ENCODE results near the gene RILPL2. TPM values are rescaled to one million over a fixed set of nuclear protein-coding genes. Genes with fewer than 3 reads are reported as not detected.

RILPL2 gene
- total and polyA plus RNA-seq, 4 donors = 1.8 to 2.1 (median 2.0) TPM

- H3K4me1 ChIP-seq (ENCODE audit: control insufficient read depth in 4 of 4, insufficient read depth in 4 of 4, low read length in 3 of 4) = peaks cover 3 to 20% (median 11%) of the 10 kb centered on the region in 4 donors
- no peak overlapping the region for H3K27ac ChIP-seq (ENCODE audit: low read depth in 1 of 2, low read length in 2 of 2)
- no peaks in the 10 kb centered on the region for H3K27me3 ChIP-seq (ENCODE audit: control insufficient read depth in 4 of 4, insufficient read depth in 4 of 4, low read length in 3 of 4)
- DNase-seq (ENCODE audit: low spot score) = no peak
- WGBS = 91% methylated on average over 4 of the region's 4 CpGs
- TF ChIP-seq MAX (IDR thresholded peaks at IDR 0.05) (no peak), ATF3 (IDR thresholded peaks at IDR 0.05) (no peak), TAF1 (conservative IDR thresholded peaks at IDR 0.05) (no peak), RXRA (IDR thresholded peaks at IDR 0.05) (no peak), HNF4G (IDR thresholded peaks at IDR 0.05) (no peak), EGR1 (IDR thresholded peaks at IDR 0.05; ENCODE audit: low read depth in 2 of 2) (no peak), ZBTB33 (IDR thresholded peaks at IDR 0.05) (no peak), NR2F2 (IDR thresholded peaks at IDR 0.05) (no peak), RAD21 (IDR thresholded peaks at IDR 0.05) (no peak), HNF4A (conservative IDR thresholded peaks at IDR 0.05) (no peak), GABPA (IDR thresholded peaks at IDR 0.05 in 1 of 2, conservative IDR thresholded peaks at IDR 0.05 in 1 of 2) (no peak), FOXA2 (IDR thresholded peaks at IDR 0.05) (no peak), YY1 (IDR thresholded peaks at IDR 0.05) (no peak)
- TF ChIP-seq, protein P1, sequence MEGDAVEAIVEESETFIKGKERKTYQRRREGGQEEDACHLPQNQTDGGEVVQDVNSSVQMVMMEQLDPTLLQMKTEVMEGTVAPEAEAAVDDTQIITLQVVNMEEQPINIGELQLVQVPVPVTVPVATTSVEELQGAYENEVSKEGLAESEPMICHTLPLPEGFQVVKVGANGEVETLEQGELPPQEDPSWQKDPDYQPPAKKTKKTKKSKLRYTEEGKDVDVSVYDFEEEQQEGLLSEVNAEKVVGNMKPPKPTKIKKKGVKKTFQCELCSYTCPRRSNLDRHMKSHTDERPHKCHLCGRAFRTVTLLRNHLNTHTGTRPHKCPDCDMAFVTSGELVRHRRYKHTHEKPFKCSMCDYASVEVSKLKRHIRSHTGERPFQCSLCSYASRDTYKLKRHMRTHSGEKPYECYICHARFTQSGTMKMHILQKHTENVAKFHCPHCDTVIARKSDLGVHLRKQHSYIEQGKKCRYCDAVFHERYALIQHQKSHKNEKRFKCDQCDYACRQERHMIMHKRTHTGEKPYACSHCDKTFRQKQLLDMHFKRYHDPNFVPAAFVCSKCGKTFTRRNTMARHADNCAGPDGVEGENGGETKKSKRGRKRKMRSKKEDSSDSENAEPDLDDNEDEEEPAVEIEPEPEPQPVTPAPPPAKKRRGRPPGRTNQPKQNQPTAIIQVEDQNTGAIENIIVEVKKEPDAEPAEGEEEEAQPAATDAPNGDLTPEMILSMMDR (IDR thresholded peaks at IDR 0.05; ENCODE audit: low read depth, low read length, missing input control) = no peak
- no peaks in the 10 kb centered on the region for H3K36me3 ChIP-seq (ENCODE audit: control insufficient read depth in 4 of 4, insufficient read depth in 3 of 4, low read depth in 1 of 4, low read length in 3 of 4)
- H3K9me3 ChIP-seq (ENCODE audit: control insufficient read depth in 4 of 4, low read length in 3 of 4) = no peaks in the 10 kb centered on the region
- no peak overlapping the region for H3K4me3 ChIP-seq (ENCODE audit: low read depth in 1 of 3, low read length in 3 of 3)
- no peak overlapping the region for H3K9ac ChIP-seq (ENCODE audit: low read depth in 1 of 2, low read length in 2 of 2)
Measured at GRCh38 chr12:123367511-123367910, 69.0 kb downstream of the RILPL2 start.

Other genes starting within 250 kb of the RILPL2 start
- 10 to 100 TPM; 49.8 to 51.0 TPM for gene MPHOSPH9, start 203.5 kb downstream of the RILPL2 start, total RNA-seq
- 10 to 100 TPM in 1 of 2 donors, 1 to 10 TPM in 1; 4.9 to 15.6 TPM for gene MPHOSPH9, start 203.5 kb downstream of the RILPL2 start, polyA plus RNA-seq
- 10 to 100 TPM in 1 of 2 donors, 1 to 10 TPM in 1; 9.5 to 15.2 TPM for gene MTRFR, start 203.2 kb downstream of the RILPL2 start, total RNA-seq
- gene MTRFR, start 203.2 kb downstream of the RILPL2 start, polyA plus RNA-seq = 10 to 100 TPM in 1 of 2 donors, 1 to 10 TPM in 1; 5.7 to 12.6 TPM
- gene CDK2AP1, start 164.8 kb downstream of the RILPL2 start, total RNA-seq = 10 to 100 TPM; 16.1 to 26.2 TPM
- gene CDK2AP1, start 164.8 kb downstream of the RILPL2 start, polyA plus RNA-seq = 10 to 100 TPM; 19.0 to 32.2 TPM
- gene SBNO1, start 71.8 kb downstream of the RILPL2 start, total RNA-seq = 10 to 100 TPM; 13.1 to 19.8 TPM
- 1 to 10 TPM; 4.0 to 7.8 TPM for gene SBNO1, start 71.8 kb downstream of the RILPL2 start, polyA plus RNA-seq
- 10 to 100 TPM; 13.8 to 49.0 TPM for gene KMT5A, start 52.6 kb downstream of the RILPL2 start, total RNA-seq
- gene KMT5A, start 52.6 kb downstream of the RILPL2 start, polyA plus RNA-seq = 10 to 100 TPM in 1 of 2 donors, 1 to 10 TPM in 1; 4.7 to 10.1 TPM
- 10 to 100 TPM in 1 of 2 donors, 1 to 10 TPM in 1; 9.0 to 12.7 TPM for gene SNRNP35, start 21.5 kb upstream of the RILPL2 start, total RNA-seq
- gene SNRNP35, start 21.5 kb upstream of the RILPL2 start, polyA plus RNA-seq = 10 to 100 TPM in 1 of 2 donors, 1 to 10 TPM in 1; 9.6 to 13.3 TPM
- gene RILPL1, start 97.0 kb upstream of the RILPL2 start, total RNA-seq = 1 to 10 TPM; 1.5 to 2.6 TPM
- gene RILPL1, start 97.0 kb upstream of the RILPL2 start, polyA plus RNA-seq = 1 to 10 TPM; 1.3 to 2.7 TPM
- gene TMED2, start 147.9 kb upstream of the RILPL2 start, total RNA-seq = 100 to 1,000 TPM; 200 to 369 TPM
- 100 to 1,000 TPM; 149 to 253 TPM for gene TMED2, start 147.9 kb upstream of the RILPL2 start, polyA plus RNA-seq
- gene DDX55, start 165.4 kb upstream of the RILPL2 start, total RNA-seq = 10 to 100 TPM in 1 of 2 donors, 1 to 10 TPM in 1; 8.1 to 13.4 TPM
- 10 to 100 TPM in 1 of 2 donors, 1 to 10 TPM in 1; 6.9 to 11.2 TPM for gene DDX55, start 165.4 kb upstream of the RILPL2 start, polyA plus RNA-seq
- gene EIF2B1, start 197.0 kb upstream of the RILPL2 start, total RNA-seq = 10 to 100 TPM; 15.1 to 34.5 TPM
- 10 to 100 TPM; 14.0 to 19.0 TPM for gene EIF2B1, start 197.0 kb upstream of the RILPL2 start, polyA plus RNA-seq
- 10 to 100 TPM; 18.1 to 18.3 TPM for gene GTF2H3, start 197.1 kb upstream of the RILPL2 start, total RNA-seq
- 1 to 10 TPM; 5.8 to 8.4 TPM for gene GTF2H3, start 197.1 kb upstream of the RILPL2 start, polyA plus RNA-seq
- gene TCTN2, start 234.4 kb upstream of the RILPL2 start, total RNA-seq = 1 to 10 TPM; 1.5 to 1.9 TPM
- gene TCTN2, start 234.4 kb upstream of the RILPL2 start, polyA plus RNA-seq = under 1 TPM; 0.38 to 0.80 TPM